Measurements from ENCODE around the gene GPX2. TPM values are rescaled to one million over a fixed set of nuclear protein-coding genes. Genes with fewer than 3 reads are reported as not detected.

The GPX2 gene
- total RNA-seq, 1 donor from 2014 or later, result not detected

GRCh38 chr14:64940336-64940910 is 2.1 kb downstream of the GPX2 start:
- no peak for DNase-seq
- Mint-ChIP-seq H3K27ac (peak overlapping the region; percentile 80), H3K4me1 (peaks cover 49% of the 10 kb centered on the region), H3K4me3 (no peak overlapping the region), H3K36me3 (ENCODE audit: low read depth) (peaks cover 55% of the 10 kb centered on the region), H3K9me3 (no peaks in the 10 kb centered on the region), H3K27me3 (no peaks in the 10 kb centered on the region)
- intact Hi-C loops (cut with micrococcal nuclease), result no loop called here

GRCh38 chr14:64939817-64940190 is 2.7 kb downstream of the GPX2 start:
- peaks cover 53% of the 10 kb centered on the region for H3K4me1 Mint-ChIP-seq
- H3K36me3 Mint-ChIP-seq (ENCODE audit: low read depth), result peaks cover 55% of the 10 kb centered on the region
- H3K4me3 Mint-ChIP-seq, result no peak overlapping the region
- H3K27ac Mint-ChIP-seq, result peak overlapping the region; percentile 80
- no peaks in the 10 kb centered on the region for H3K9me3 Mint-ChIP-seq
- no peaks in the 10 kb centered on the region for H3K27me3 Mint-ChIP-seq
- intact Hi-C loops (cut with micrococcal nuclease), result no loop called here
- no peak for DNase-seq

GRCh38 chr14:64938972-64939816 is 3.4 kb downstream of the GPX2 start:
- Mint-ChIP-seq H3K36me3 (ENCODE audit: low read depth) (peaks cover 57% of the 10 kb centered on the region), H3K9me3 (no peaks in the 10 kb centered on the region), H3K4me3 (no peak overlapping the region), H3K27me3 (no peaks in the 10 kb centered on the region), H3K4me1 (peaks cover 56% of the 10 kb centered on the region), H3K27ac (peak overlapping the region; percentile 10)
- DNase-seq, result no peak
- intact Hi-C loops (cut with micrococcal nuclease), result no loop called here

GRCh38 chr14:64937821-64938193 is 4.7 kb downstream of the GPX2 start:
- Mint-ChIP-seq H3K36me3 (ENCODE audit: low read depth) (peaks cover 61% of the 10 kb centered on the region), H3K9me3 (no peaks in the 10 kb centered on the region), H3K27ac (no peak overlapping the region), H3K4me3 (no peak overlapping the region), H3K4me1 (peaks cover 47% of the 10 kb centered on the region), H3K27me3 (no peaks in the 10 kb centered on the region)
- DNase-seq, result no peak
- intact Hi-C loops (cut with micrococcal nuclease), result no loop called here

GRCh38 chr14:64937171-64937820 is 5.2 kb downstream of the GPX2 start:
- Mint-ChIP-seq H3K4me3 (no peak overlapping the region), H3K27ac (peak overlapping the region; percentile 22)

GRCh38 chr14:64935508-64935907 is 7.0 kb downstream of the GPX2 start:
- H3K4me1 Mint-ChIP-seq, result peaks cover 47% of the 10 kb centered on the region
- H3K27ac Mint-ChIP-seq, result peak overlapping the region; percentile 30
- peak overlapping the region; percentile 53 for H3K4me3 Mint-ChIP-seq
- intact Hi-C loops (cut with micrococcal nuclease), result no loop called here
- H3K9me3 Mint-ChIP-seq, result no peaks in the 10 kb centered on the region
- H3K36me3 Mint-ChIP-seq (ENCODE audit: low read depth), result peaks cover 62% of the 10 kb centered on the region
- DNase-seq, result no peak
- H3K27me3 Mint-ChIP-seq, result no peaks in the 10 kb centered on the region

More at GRCh38 chr14:64937171-64937820, 5.2 kb downstream of the GPX2 start:
- no peaks in the 10 kb centered on the region for H3K9me3 Mint-ChIP-seq
- intact Hi-C loops (cut with micrococcal nuclease), result no loop called here
- no peak for DNase-seq
- H3K27me3 Mint-ChIP-seq, result no peaks in the 10 kb centered on the region
- peaks cover 46% of the 10 kb centered on the region for H3K4me1 Mint-ChIP-seq
- H3K36me3 Mint-ChIP-seq (ENCODE audit: low read depth), result peaks cover 63% of the 10 kb centered on the region

- no peaks in the 10 kb centered on the region for H3K9me3 Mint-ChIP-seq
- H3K4me1 Mint-ChIP-seq, result peaks cover 42% of the 10 kb centered on the region
- peaks cover 60% of the 10 kb centered on the region for H3K36me3 Mint-ChIP-seq (ENCODE audit: low read depth)
- no peak overlapping the region for H3K27ac Mint-ChIP-seq
- H3K27me3 Mint-ChIP-seq, result no peaks in the 10 kb centered on the region
- intact Hi-C loops (cut with micrococcal nuclease), result loop anchor here (5.0 kb wide), 1 partner anchor 38 kb away; the partner anchor contains the start of gene RAB15
- H3K4me3 Mint-ChIP-seq, result no peak overlapping the region
- no peak for DNase-seq
Measured at GRCh38 chr14:64934338-64934929, 8.1 kb downstream of the GPX2 start.

- H3K36me3 Mint-ChIP-seq (ENCODE audit: low read depth), result peaks cover 48% of the 10 kb centered on the region
- DNase-seq, result no peak
- H3K4me3 Mint-ChIP-seq, result no peak overlapping the region
- H3K27ac Mint-ChIP-seq, result no peak overlapping the region
- no peaks in the 10 kb centered on the region for H3K27me3 Mint-ChIP-seq
- peaks cover 27% of the 10 kb centered on the region for H3K4me1 Mint-ChIP-seq
- intact Hi-C loops (cut with micrococcal nuclease), result loop anchor here (5.0 kb wide), 1 partner anchor 40 kb away; the partner anchor contains the start of gene RAB15
- H3K9me3 Mint-ChIP-seq, result no peaks in the 10 kb centered on the region
Measured at GRCh38 chr14:64932231-64932630, 10.3 kb downstream of the GPX2 start.

- H3K4me1 Mint-ChIP-seq, result peaks cover 32% of the 10 kb centered on the region
- no peak overlapping the region for H3K27ac Mint-ChIP-seq
- no peaks in the 10 kb centered on the region for H3K9me3 Mint-ChIP-seq
- intact Hi-C loops (cut with micrococcal nuclease), result loop anchor here (5.0 kb wide), 1 partner anchor 41 kb away; the partner anchor contains the start of gene RAB15
- no peak overlapping the region for H3K4me3 Mint-ChIP-seq
- no peaks in the 10 kb centered on the region for H3K27me3 Mint-ChIP-seq
- no peak for DNase-seq
- peaks cover 50% of the 10 kb centered on the region for H3K36me3 Mint-ChIP-seq (ENCODE audit: low read depth)
Measured at GRCh38 chr14:64931123-64931522, 11.4 kb downstream of the GPX2 start.

- Mint-ChIP-seq H3K27ac (peak overlapping the region; percentile 67), H3K27me3 (no peaks in the 10 kb centered on the region), H3K36me3 (ENCODE audit: low read depth) (peaks cover 48% of the 10 kb centered on the region), H3K4me1 (peaks cover 28% of the 10 kb centered on the region), H3K4me3 (peak overlapping the region; percentile 44), H3K9me3 (no peaks in the 10 kb centered on the region)
- intact Hi-C loops (cut with micrococcal nuclease), result loop anchor here (5.0 kb wide), 1 partner anchor 42 kb away; the partner anchor contains the start of gene RAB15
- DNase-seq, result no peak
Measured at GRCh38 chr14:64930085-64930843, 12.3 kb downstream of the GPX2 start.

- H3K36me3 Mint-ChIP-seq (ENCODE audit: low read depth), result peaks cover 46% of the 10 kb centered on the region
- no peak overlapping the region for H3K27ac Mint-ChIP-seq
- DNase-seq, result no peak
- no peaks in the 10 kb centered on the region for H3K27me3 Mint-ChIP-seq
- H3K9me3 Mint-ChIP-seq, result no peaks in the 10 kb centered on the region
- H3K4me3 Mint-ChIP-seq, result no peak overlapping the region
- intact Hi-C loops (cut with micrococcal nuclease), result no loop called here
- peaks cover 24% of the 10 kb centered on the region for H3K4me1 Mint-ChIP-seq
Measured at GRCh38 chr14:64929014-64929359, 13.6 kb downstream of the GPX2 start.

- H3K27me3 Mint-ChIP-seq, result no peaks in the 10 kb centered on the region
- peaks cover 47% of the 10 kb centered on the region for H3K36me3 Mint-ChIP-seq (ENCODE audit: low read depth)
- H3K27ac Mint-ChIP-seq, result no peak overlapping the region
- intact Hi-C loops (cut with micrococcal nuclease), result loop anchor here (1.0 kb wide), 2 partner anchors 14 to 48 kb away; partner anchors contain the start of gene CHURC1
- H3K9me3 Mint-ChIP-seq, result no peaks in the 10 kb centered on the region
- H3K4me3 Mint-ChIP-seq, result no peak overlapping the region
- H3K4me1 Mint-ChIP-seq, result peaks cover 28% of the 10 kb centered on the region
- peak; percentile 75 for DNase-seq
Measured at GRCh38 chr14:64928239-64929013, 14.1 kb downstream of the GPX2 start.

Data from activated CD4-positive, alpha-beta T cell treated with anti-CD3 and anti-CD28 coated beads, Interleukin-2, amount 10 ng/mL, durations not matched to agents 24 days and 14 days (primary cell).